Placental epithelial cell (primary cell): Measurements from ENCODE around the gene DOCK2. TPM values are rescaled to one million over a fixed set of nuclear protein-coding genes. Genes with fewer than 3 reads are reported as not detected.

Experiments used
- small RNA-seq: library from RNA; depleted of rRNA; stranded (forward); fragments of <200 nt; gene quantifications from one replicate; pipeline ENCODE3, GENCODE V24; 2012
- total RNA-seq: library from RNA; depleted of rRNA; stranded (reverse); fragments of >200 nt; gene quantifications from 2 replicates; pipeline ENCODE4 v1.2.3, GENCODE V29; 2012

The DOCK2 gene
- total RNA-seq: 1.2 TPM in 1 of 2 replicates, not detected in the other

GRCh38 chr5:169637085-169637548 lies at the start of gene DOCK2:
TSS of gene DOCK2 (plus strand) at chr5:169637275. CDS start at chr5:169637327, 52 bp downstream.

GRCh38 chr5:169980418-169981053 lies 343.5 kb downstream of the DOCK2 start, which contains the start of gene INSYN2B:
TSS of gene INSYN2B (minus strand) at chr5:169980495. CDS start at chr5:169883898, 96,597 bp downstream.

GRCh38 chr5:170105642-170106611 lies 468.9 kb downstream of the DOCK2 start, which contains the start of gene FOXI1:
TSS of gene FOXI1 (plus strand) at chr5:170105897. CDS start at chr5:170105958, 61 bp downstream.

Small RNAs within 50 kb of the gene (small RNA-seq; reads per million reads assigned to genes)
- not detected for gene MIR378E

Other genes with a start within 250 kb of the DOCK2 start
- 6.3 and 14.1 TPM in 2 replicates for gene SPDL1, start 53.5 kb upstream of the DOCK2 start, total RNA-seq